ENCODE measurements around the gene GRK4. TPM values are rescaled to one million over a fixed set of nuclear protein-coding genes. Genes with fewer than 3 reads are reported as not detected.
A peak's percentile ranks its signal among the peaks of the same experiment; 100 is the strongest.
"Not testable (repeated sequence)": the region's sequence is repeated elsewhere in the genome, so short reads cannot be mapped to it uniquely, and the experiment has no call there.

The GRK4 gene
- total and polyA plus RNA-seq, 7 donors, result 0.60 to 10.2 (median 3.9) TPM

- Histone ChIP-seq H3K36me3 (peaks cover 13 to 52% (median 36%) of the 10 kb centered on the region in 4 donors), H3K27me3 (no peaks in the 10 kb centered on the region), H3K9me3 (no peaks in the 10 kb centered on the region), H3K27ac (no peak overlapping the region), H3K4me3 (no peak overlapping the region), H3K4me1 (peaks cover 0 to 36% (median 29%) of the 10 kb centered on the region in 4 donors)
- DNase-seq, result peak; percentile 66
- intact Hi-C loops (cut with DNase I), result no loop called here
- 76 to 79% methylated on average over 23 of the region's 23 CpGs for WGBS, 2 donors
- TF ChIP-seq POLR2A (IDR thresholded peaks at IDR 0.05) (no peak), EP300 (IDR thresholded peaks at IDR 0.05) (no peak), POLR2AphosphoS5 (IDR thresholded peaks at IDR 0.05) (no peak)
- TF ChIP-seq, protein P1, sequence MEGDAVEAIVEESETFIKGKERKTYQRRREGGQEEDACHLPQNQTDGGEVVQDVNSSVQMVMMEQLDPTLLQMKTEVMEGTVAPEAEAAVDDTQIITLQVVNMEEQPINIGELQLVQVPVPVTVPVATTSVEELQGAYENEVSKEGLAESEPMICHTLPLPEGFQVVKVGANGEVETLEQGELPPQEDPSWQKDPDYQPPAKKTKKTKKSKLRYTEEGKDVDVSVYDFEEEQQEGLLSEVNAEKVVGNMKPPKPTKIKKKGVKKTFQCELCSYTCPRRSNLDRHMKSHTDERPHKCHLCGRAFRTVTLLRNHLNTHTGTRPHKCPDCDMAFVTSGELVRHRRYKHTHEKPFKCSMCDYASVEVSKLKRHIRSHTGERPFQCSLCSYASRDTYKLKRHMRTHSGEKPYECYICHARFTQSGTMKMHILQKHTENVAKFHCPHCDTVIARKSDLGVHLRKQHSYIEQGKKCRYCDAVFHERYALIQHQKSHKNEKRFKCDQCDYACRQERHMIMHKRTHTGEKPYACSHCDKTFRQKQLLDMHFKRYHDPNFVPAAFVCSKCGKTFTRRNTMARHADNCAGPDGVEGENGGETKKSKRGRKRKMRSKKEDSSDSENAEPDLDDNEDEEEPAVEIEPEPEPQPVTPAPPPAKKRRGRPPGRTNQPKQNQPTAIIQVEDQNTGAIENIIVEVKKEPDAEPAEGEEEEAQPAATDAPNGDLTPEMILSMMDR (IDR thresholded peaks at IDR 0.05), result no peak
These were observed 26.1 kb upstream of the GRK4 start for GRCh38 chr4:2937146-2937857.

GRCh38 chr4:2937986-2938385, 25.4 kb upstream of the GRK4 start:
- H3K36me3 ChIP-seq, result peaks cover 13 to 59% (median 43%) of the 10 kb centered on the region in 4 donors
- TF ChIP-seq POLR2A (IDR thresholded peaks at IDR 0.05), result no peak
- TF ChIP-seq, protein P1 (IDR thresholded peaks at IDR 0.05), result no peak
- TF ChIP-seq EP300 (IDR thresholded peaks at IDR 0.05), result no peak
- TF ChIP-seq POLR2AphosphoS5 (IDR thresholded peaks at IDR 0.05), result no peak
- no peak overlapping the region for H3K27ac ChIP-seq
- intact Hi-C loops (cut with DNase I), result no loop called here
- no peak overlapping the region for H3K4me3 ChIP-seq
- H3K27me3 ChIP-seq, result no peaks in the 10 kb centered on the region
- H3K4me1 ChIP-seq, result peaks cover 0 to 33% (median 25%) of the 10 kb centered on the region in 4 donors
- no peaks in the 10 kb centered on the region for H3K9me3 ChIP-seq
- DNase-seq, result peak; percentile 53
- 85 to 87% methylated on average over 12 of the region's 12 CpGs for WGBS, 2 donors

- H3K27ac ChIP-seq; H3K9me3 ChIP-seq; H3K27me3 ChIP-seq; H3K4me3 ChIP-seq; intact Hi-C loops (cut with DNase I): not testable (repeated sequence)
- WGBS, 2 donors, result 93 to 94% methylated on average over 10 of the region's 10 CpGs
- H3K36me3 ChIP-seq, result peaks cover 13 to 63% (median 47%) of the 10 kb centered on the region in 4 donors
- H3K4me1 ChIP-seq, result peaks cover 0 to 29% (median 21%) of the 10 kb centered on the region in 4 donors
- DNase-seq, result peak; percentile 52
These were observed 25.0 kb upstream of the GRK4 start for GRCh38 chr4:2938411-2938810.

- peaks cover 0 to 24% (median 16%) of the 10 kb centered on the region in 4 donors for H3K4me1 ChIP-seq
- H3K4me3 ChIP-seq, result no peak overlapping the region
- H3K27ac ChIP-seq, result no peak overlapping the region
- H3K36me3 ChIP-seq, result peaks cover 13 to 68% (median 49%) of the 10 kb centered on the region in 4 donors
- H3K27me3 ChIP-seq, result no peaks in the 10 kb centered on the region
- H3K9me3 ChIP-seq, result no peaks in the 10 kb centered on the region
- intact Hi-C loops (cut with DNase I), result no loop called here
- WGBS, 2 donors, result 91% methylated on average over 14 of the region's 14 CpGs
- DNase-seq, result peak; percentile 63
- no peak for TF ChIP-seq POLR2A (IDR thresholded peaks at IDR 0.05)
- TF ChIP-seq EP300 (IDR thresholded peaks at IDR 0.05), result no peak
- TF ChIP-seq, protein P1 (IDR thresholded peaks at IDR 0.05), result no peak
- TF ChIP-seq POLR2AphosphoS5 (IDR thresholded peaks at IDR 0.05), result no peak
These were observed 24.5 kb upstream of the GRK4 start for GRCh38 chr4:2938906-2939305.

DNA sequence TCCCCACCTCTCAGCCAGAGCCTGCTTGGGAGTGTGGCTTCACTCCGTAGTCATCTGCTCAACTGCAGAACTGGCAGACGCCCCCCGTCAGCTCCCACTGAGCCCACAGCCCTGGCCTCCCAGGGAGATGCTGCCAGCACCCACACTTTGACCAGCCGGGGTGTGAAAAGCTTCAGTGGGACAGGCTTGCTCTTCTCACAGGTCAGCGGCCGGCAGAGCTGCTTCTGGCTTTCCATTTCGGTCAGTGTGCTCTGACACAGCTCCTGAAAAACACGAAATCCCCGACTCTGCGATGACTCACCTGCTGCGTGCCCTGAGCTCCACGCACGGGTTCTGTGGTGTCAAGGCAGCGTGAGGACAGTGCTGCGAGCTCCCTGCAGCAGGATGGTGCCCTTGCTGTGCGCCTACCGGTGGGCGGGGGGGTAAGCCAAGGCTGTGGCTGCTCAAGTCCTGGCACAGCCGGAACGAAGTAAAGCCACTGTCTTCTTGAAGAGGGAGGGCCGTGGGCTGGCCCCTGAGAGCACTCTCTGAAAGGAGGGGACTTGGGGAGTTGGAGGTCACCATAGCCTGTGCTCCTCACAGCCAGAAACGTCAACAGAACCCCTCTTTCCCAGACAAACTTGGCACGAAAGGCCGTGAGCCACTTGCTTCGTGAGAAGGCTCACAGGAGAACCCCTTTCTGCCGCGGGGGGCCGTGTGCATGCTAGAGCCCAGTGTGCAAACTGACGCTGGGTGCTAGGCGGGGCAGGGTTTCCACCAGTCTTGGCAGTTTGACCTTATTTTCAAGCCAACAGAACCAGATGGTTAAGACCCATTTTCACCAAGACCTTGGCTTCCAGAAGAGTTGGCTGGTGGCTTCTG, 23.8 kb upstream of the GRK4 start:
- peak; percentile 53 for DNase-seq
- Histone ChIP-seq H3K36me3 (peaks cover 14 to 75% (median 49%) of the 10 kb centered on the region in 4 donors), H3K27ac (no peak overlapping the region), H3K9me3 (no peaks in the 10 kb centered on the region), H3K4me3 (no peak overlapping the region), H3K4me1 (peaks cover 0 to 21% (median 15%) of the 10 kb centered on the region in 4 donors), H3K27me3 (no peaks in the 10 kb centered on the region)
- WGBS, 2 donors, result 90 to 92% methylated on average over 30 of the region's 30 CpGs
- intact Hi-C loops (cut with DNase I), result no loop called here
- TF ChIP-seq POLR2A (IDR thresholded peaks at IDR 0.05) (no peak), EP300 (IDR thresholded peaks at IDR 0.05) (no peak), POLR2AphosphoS5 (IDR thresholded peaks at IDR 0.05) (no peak)
- TF ChIP-seq, protein P1 (IDR thresholded peaks at IDR 0.05), result no peak
